Nephron (organoid): ENCODE data around the gene LMTK3.
A peak's percentile ranks its signal among the peaks of the same experiment; 100 is the strongest.

Experiments used
- H3K27ac Mint-ChIP-seq, 3 experiments: 2 replicates each; pipeline ENCODE4 v1.8.0; 2020; ENCODE audit warnings: mixed read lengths in 3 of 3, mild to moderate bottlenecking in 2 of 3, moderate library complexity in 1 of 3
- H3K27me3 Mint-ChIP-seq: 2 replicates; pipeline ENCODE4 v1.8.0; 2021; ENCODE audit warnings: low read depth, mild to moderate bottlenecking, moderate library complexity, mixed read lengths
- H3K36me3 Mint-ChIP-seq: 2 replicates; pipeline ENCODE4 v1.8.0; 2020; ENCODE audit warnings: low read depth, mixed read lengths
- H3K4me1 Mint-ChIP-seq: 2 replicates; pipeline ENCODE4 v1.8.0; 2020; ENCODE audit warnings: mixed read lengths
- H3K4me3 Mint-ChIP-seq, 3 experiments: 2 replicates each; pipeline ENCODE4 v1.8.0; 2020; ENCODE audit warnings: mild to moderate bottlenecking in 3 of 3, mixed read lengths in 3 of 3, moderate library complexity in 2 of 3
- H3K9me3 Mint-ChIP-seq: 2 replicates; pipeline ENCODE4 v1.8.0; 2020; ENCODE audit warnings: mixed read lengths
- TF ChIP-seq, protein P1 (sequence below), 3 experiments: fragments of 200-600 bp; sonication (generic); IDR thresholded peaks; one replicate each; pipeline ENCODE4 v1.5.0; 2021; ENCODE audit warnings: antibody characterized with exemption in 3 of 3; ENCODE audit not compliant: unreplicated experiment in 3 of 3

Gene LMTK3

DNA sequence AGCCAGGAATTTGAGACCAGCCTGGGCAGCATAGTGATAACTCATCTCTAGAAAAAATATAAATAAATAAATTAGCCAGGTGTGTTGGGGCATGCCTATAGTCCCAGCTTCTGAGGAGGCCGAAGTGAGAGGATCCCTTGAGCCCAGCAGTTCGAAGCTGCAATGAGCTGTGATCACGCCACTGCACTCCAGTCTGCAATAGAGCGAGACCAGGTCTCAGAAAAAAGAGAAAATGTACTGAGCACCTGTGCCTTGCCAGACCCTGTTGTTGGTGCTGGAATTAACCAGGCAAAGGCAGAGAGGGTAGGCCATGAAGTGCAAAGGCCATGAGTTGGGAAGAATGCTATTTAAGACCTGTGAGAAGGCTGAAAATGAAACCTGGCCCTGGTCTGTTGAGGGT is 39.8 kb downstream of the LMTK3 start:
- Mint-ChIP-seq H3K9me3 (no peaks in the 10 kb centered on the region), H3K27me3 (no peaks in the 10 kb centered on the region), H3K36me3 (peaks cover 62% of the 10 kb centered on the region), H3K4me1 (peaks cover 12% of the 10 kb centered on the region), H3K4me3 (peak overlapping the region in 1 of 3 experiments; percentile 93), H3K27ac (no peak overlapping the region)
- TF ChIP-seq, protein P1, sequence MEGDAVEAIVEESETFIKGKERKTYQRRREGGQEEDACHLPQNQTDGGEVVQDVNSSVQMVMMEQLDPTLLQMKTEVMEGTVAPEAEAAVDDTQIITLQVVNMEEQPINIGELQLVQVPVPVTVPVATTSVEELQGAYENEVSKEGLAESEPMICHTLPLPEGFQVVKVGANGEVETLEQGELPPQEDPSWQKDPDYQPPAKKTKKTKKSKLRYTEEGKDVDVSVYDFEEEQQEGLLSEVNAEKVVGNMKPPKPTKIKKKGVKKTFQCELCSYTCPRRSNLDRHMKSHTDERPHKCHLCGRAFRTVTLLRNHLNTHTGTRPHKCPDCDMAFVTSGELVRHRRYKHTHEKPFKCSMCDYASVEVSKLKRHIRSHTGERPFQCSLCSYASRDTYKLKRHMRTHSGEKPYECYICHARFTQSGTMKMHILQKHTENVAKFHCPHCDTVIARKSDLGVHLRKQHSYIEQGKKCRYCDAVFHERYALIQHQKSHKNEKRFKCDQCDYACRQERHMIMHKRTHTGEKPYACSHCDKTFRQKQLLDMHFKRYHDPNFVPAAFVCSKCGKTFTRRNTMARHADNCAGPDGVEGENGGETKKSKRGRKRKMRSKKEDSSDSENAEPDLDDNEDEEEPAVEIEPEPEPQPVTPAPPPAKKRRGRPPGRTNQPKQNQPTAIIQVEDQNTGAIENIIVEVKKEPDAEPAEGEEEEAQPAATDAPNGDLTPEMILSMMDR (IDR thresholded peaks at IDR 0.05; ENCODE audit: unreplicated experiment in 3 of 3), result no peak

DNA sequence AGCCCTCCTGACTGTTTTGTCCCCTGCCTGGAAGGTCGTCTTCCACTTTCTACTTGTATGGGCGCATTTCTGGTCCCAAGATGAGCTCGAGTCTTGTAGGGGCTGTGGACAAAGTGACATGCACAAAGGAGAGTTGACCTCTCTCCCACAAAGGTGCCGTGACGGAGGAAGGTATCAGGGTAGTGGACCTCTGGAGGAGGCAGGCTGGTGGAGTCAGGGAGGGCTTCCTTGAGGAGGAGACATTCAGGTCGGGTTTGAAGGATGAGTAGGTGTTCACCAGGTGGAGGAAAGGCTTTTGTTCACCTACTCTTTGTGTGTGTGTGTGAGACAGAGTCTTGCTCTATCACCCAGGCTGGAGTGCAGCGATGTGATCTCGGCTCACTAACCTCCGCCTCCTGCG is 40.8 kb downstream of the LMTK3 start:
- TF ChIP-seq, protein P1 (IDR thresholded peaks at IDR 0.05; ENCODE audit: unreplicated experiment in 3 of 3), result no peak
- peaks cover 55% of the 10 kb centered on the region for H3K36me3 Mint-ChIP-seq
- H3K9me3 Mint-ChIP-seq, result no peaks in the 10 kb centered on the region
- peaks cover 12% of the 10 kb centered on the region for H3K4me1 Mint-ChIP-seq
- no peaks in the 10 kb centered on the region for H3K27me3 Mint-ChIP-seq
- H3K4me3 Mint-ChIP-seq, result peak overlapping the region; percentile 82 to 94 (median 93)
- H3K27ac Mint-ChIP-seq, result peak overlapping the region in 1 of 3 experiments; percentile 53

DNA sequence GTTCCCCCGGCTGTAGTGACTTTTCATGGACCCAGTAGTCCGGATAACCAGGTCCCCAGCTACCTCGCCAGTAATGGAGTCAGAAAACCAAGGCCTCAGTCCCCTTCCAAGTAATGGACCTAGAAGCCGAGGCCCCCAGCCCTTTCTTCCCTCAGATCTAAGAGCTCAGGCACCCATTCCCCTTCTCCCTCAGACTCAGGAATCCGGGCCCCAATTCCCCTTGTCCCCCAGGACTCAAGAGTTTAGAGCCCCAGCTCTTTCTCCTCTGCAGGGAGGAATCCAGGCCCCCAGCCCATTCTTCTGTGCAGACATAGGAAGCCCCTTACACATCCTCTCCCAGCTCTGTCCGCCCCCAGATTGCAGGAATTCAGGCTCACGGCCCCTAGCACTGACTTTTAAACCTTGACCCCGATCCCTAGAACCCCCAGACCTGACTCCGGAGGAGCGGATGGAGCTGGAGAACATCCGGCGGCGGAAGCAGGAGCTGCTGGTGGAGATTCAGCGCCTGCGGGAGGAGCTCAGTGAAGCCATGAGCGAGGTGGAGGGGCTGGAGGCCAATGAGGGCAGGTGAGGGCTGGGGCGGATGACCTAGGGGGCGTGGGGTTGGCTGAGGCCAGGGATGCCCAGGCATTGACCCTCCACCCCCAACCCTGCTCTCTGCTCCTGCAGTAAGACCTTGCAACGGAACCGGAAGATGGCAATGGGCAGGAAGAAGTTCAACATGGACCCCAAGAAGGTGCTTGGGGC is 41.5 kb downstream of the LMTK3 start:
- Mint-ChIP-seq H3K4me3 (peak overlapping the region; percentile 91 to 94 (median 93)), H3K4me1 (peaks cover 12% of the 10 kb centered on the region), H3K9me3 (no peaks in the 10 kb centered on the region), H3K27me3 (no peaks in the 10 kb centered on the region), H3K36me3 (peaks cover 48% of the 10 kb centered on the region), H3K27ac (peak overlapping the region; percentile 59 to 99 (median 90))
- TF ChIP-seq, protein P1 (IDR thresholded peaks at IDR 0.05; ENCODE audit: unreplicated experiment in 3 of 3), result no peak

DNA sequence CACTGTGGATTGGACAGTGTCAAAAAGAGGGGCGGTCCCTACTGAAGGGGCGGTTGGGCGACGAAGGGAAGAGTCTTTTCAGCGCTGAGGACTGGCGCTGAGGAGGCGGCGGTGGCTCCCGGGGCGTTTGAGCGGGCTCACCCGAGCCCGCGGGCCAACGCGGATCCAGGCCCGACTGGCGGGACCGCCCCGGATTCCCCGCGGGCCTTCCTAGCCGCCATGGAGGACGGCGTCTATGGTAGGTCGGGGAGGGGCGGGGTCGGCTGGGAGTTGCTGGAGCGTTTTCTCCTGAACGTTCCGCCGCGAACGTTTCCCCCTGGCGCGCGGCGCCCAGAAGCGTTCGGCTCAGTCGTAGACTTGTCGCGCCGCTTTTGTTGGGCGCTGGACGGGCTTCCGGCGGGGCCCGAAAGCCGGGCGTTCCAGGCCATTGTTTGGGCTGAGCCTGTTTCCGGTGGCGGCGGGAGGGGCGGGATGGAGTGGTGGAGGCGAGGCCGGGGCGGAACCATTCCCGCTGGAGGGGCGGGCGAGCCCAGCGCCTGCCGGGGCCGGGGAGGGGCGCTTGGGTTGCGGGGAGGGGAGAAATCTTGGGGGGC is 42.2 kb downstream of the LMTK3 start, which contains the start of gene CYTH2:
Gene CYTH2, plus strand, starts transcription at position 81 of the 593 bp plus-strand sequence. Its CDS starts 139 bp downstream, at position 220.
- TF ChIP-seq, protein P1 (IDR thresholded peaks at IDR 0.05; ENCODE audit: unreplicated experiment in 3 of 3), result no peak
- no peaks in the 10 kb centered on the region for H3K9me3 Mint-ChIP-seq
- H3K27me3 Mint-ChIP-seq, result no peaks in the 10 kb centered on the region
- H3K36me3 Mint-ChIP-seq, result peaks cover 43% of the 10 kb centered on the region
- H3K4me3 Mint-ChIP-seq, result peak within 1 kb of the TSS; percentile 91 to 94 (median 93)
- peak within 1 kb of the TSS; percentile 90 to 99 (median 96) for H3K27ac Mint-ChIP-seq
- H3K4me1 Mint-ChIP-seq, result peaks cover 12% of the 10 kb centered on the region

DNA sequence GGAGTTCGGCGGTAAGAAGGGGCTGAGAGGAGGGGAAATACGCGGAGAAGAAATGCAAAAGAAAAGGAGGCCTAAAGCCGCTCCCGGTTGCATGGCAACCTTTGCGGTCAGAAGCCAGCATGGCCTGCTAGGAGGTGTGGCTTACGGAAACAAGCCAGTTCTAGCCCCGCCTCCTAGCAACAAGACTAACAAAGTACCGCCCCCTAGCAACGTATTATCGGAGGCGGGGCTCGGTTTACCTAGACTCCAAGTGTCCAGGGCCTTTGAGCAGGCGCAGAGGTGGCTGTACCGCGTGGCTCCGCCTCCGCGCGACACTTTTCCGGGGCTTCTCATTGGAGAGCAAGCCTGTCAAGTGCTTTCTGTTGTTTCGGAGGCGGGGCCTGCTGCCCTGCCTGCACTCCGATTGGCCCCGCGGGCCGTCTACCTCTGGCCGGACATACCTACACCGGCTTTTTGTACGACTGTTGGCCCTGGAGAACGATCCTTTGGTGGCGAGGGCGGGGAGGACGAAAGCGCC is 42.8 kb downstream of the LMTK3 start:
- H3K9me3 Mint-ChIP-seq, result no peaks in the 10 kb centered on the region
- TF ChIP-seq, protein P1 (IDR thresholded peaks at IDR 0.05; ENCODE audit: unreplicated experiment in 3 of 3), result no peak
- peaks cover 40% of the 10 kb centered on the region for H3K36me3 Mint-ChIP-seq
- H3K27me3 Mint-ChIP-seq, result no peaks in the 10 kb centered on the region
- peak overlapping the region; percentile 90 to 99 (median 96) for H3K27ac Mint-ChIP-seq
- H3K4me1 Mint-ChIP-seq, result peaks cover 12% of the 10 kb centered on the region
- H3K4me3 Mint-ChIP-seq, result peak overlapping the region; percentile 91 to 94 (median 93)
